K562 (cell line): Measurements from ENCODE around the gene DAGLA.

Experiments used
- BRD9 ChIP-seq: fragments of 450-650 bp; IDR thresholded peaks from 2 replicates; pipeline ENCODE4 v1.6.1; 2018; ENCODE audit warnings: low read depth; ENCODE audit not compliant: partially characterized antibody
- CBFA2T3 ChIP-seq: fragments of 450-650 bp; IDR thresholded peaks from 2 replicates; pipeline ENCODE4 v1.6.1; 2017
- FOXA1 ChIP-seq: fragments of 450-650 bp; IDR thresholded peaks from 2 replicates; pipeline ENCODE4 v1.6.1; 2016; ENCODE audit warnings: mild to moderate bottlenecking, borderline replicate concordance
- MXI1 ChIP-seq: IDR thresholded peaks from 2 replicates; pipeline ENCODE4 v1.6.1; 2011; ENCODE audit warnings: low read depth, mild to moderate bottlenecking, improper control_type of control experiment, low read length
- ZKSCAN3 ChIP-seq: fragments of 250-450 bp; sonication (Bioruptor Pico); IDR thresholded peaks from 2 replicates; pipeline ENCODE4 v1.4.0; 2020
- ZNF274 ChIP-seq: IDR thresholded peaks from 2 replicates; pipeline ENCODE4 v1.6.1; 2011; ENCODE audit warnings: low read depth, mild to moderate bottlenecking, low read length, moderate library complexity, borderline replicate concordance
- ZNF717 ChIP-seq: fragments of 250-450 bp; sonication (Bioruptor Pico); IDR thresholded peaks from 2 replicates; pipeline ENCODE4 v1.5.0; 2021
- TF ChIP-seq, protein P1 (sequence below), 3 experiments: IDR thresholded peaks in 2 of 3; conservative IDR thresholded peaks in 1 of 3; 2 replicates each; pipeline ENCODE4 v1.5.1; 2011 to 2012; ENCODE audit warnings: low read length in 3 of 3, mild to moderate bottlenecking in 3 of 3, control low read depth in 2 of 3, improper control_type of control experiment in 1 of 3, inconsistent platforms in 1 of 3, low read depth in 1 of 3, mixed read lengths in 1 of 3, moderate library complexity in 1 of 3; ENCODE audit not compliant: insufficient read depth in 2 of 3
- TF ChIP-seq, protein P2 (sequence below), 3 experiments: fragments of 200-800 bp in 1 of 3; fragments of 250-450 bp in 1 of 3; fragments of 450-650 bp in 1 of 3; sonication (Bioruptor Pico) in 1 of 3; sonication (Bioruptor generic) in 1 of 3; formaldehyde crosslinking in 1 of 3; IDR thresholded peaks; 2 replicates each; pipeline versions ENCODE4 v1.6.1 to v1.8.0; 2016 to 2022; ENCODE audit warnings: mild to moderate bottlenecking in 2 of 3, missing genetic modification characterization in 2 of 3, missing compliant biosample characterization in 1 of 3, moderate library complexity in 1 of 3

DNA sequence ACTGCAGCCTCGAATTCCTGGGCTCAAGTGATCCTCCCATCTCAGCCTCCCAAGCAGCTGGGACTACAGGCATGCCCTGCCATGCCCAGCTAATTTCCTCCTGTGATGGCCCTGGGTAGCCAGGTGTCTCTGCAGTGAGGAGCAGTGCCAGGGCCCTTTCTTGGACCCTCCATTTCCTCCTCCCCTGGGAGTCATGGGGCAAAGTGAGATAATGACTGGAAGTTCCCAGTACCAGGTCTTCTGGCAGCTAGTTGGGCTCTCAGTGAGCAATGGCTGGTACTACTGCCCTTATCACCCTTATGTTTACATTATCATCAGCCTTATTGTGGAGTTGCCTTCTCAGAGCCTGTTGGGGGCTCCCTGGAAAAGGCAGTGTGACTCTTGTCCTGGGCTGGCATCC is 17.6 kb downstream of the DAGLA start:
- TF ChIP-seq ZNF717 (no peak), ZNF274 (no peak), CBFA2T3 (no peak), BRD9 (no peak), ZKSCAN3 (CRISPR knock-in tag) (no peak), FOXA1 (no peak), MXI1 (no peak)
- TF ChIP-seq, protein P1, sequence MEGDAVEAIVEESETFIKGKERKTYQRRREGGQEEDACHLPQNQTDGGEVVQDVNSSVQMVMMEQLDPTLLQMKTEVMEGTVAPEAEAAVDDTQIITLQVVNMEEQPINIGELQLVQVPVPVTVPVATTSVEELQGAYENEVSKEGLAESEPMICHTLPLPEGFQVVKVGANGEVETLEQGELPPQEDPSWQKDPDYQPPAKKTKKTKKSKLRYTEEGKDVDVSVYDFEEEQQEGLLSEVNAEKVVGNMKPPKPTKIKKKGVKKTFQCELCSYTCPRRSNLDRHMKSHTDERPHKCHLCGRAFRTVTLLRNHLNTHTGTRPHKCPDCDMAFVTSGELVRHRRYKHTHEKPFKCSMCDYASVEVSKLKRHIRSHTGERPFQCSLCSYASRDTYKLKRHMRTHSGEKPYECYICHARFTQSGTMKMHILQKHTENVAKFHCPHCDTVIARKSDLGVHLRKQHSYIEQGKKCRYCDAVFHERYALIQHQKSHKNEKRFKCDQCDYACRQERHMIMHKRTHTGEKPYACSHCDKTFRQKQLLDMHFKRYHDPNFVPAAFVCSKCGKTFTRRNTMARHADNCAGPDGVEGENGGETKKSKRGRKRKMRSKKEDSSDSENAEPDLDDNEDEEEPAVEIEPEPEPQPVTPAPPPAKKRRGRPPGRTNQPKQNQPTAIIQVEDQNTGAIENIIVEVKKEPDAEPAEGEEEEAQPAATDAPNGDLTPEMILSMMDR (IDR thresholded peaks at IDR 0.05 in 2 of 3, conservative IDR thresholded peaks at IDR 0.05 in 1 of 3; ENCODE audit: insufficient read depth in 2 of 3, low read depth in 1 of 3, low read length in 3 of 3): no peak
- TF ChIP-seq, protein P2, sequence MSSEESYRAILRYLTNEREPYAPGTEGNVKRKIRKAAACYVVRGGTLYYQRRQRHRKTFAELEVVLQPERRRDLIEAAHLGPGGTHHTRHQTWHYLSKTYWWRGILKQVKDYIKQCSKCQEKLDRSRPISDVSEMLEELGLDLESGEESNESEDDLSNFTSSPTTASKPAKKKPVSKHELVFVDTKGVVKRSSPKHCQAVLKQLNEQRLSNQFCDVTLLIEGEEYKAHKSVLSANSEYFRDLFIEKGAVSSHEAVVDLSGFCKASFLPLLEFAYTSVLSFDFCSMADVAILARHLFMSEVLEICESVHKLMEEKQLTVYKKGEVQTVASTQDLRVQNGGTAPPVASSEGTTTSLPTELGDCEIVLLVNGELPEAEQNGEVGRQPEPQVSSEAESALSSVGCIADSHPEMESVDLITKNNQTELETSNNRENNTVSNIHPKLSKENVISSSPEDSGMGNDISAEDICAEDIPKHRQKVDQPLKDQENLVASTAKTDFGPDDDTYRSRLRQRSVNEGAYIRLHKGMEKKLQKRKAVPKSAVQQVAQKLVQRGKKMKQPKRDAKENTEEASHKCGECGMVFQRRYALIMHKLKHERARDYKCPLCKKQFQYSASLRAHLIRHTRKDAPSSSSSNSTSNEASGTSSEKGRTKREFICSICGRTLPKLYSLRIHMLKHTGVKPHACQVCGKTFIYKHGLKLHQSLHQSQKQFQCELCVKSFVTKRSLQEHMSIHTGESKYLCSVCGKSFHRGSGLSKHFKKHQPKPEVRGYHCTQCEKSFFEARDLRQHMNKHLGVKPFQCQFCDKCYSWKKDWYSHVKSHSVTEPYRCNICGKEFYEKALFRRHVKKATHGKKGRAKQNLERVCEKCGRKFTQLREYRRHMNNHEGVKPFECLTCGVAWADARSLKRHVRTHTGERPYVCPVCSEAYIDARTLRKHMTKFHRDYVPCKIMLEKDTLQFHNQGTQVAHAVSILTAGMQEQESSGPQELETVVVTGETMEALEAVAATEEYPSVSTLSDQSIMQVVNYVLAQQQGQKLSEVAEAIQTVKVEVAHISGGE (CRISPR knock-in tag; IDR thresholded peaks at IDR 0.05): no peak
